ENCODE results near the gene PRKAA1. TPM values are rescaled to one million over a fixed set of nuclear protein-coding genes. Genes with fewer than 3 reads are reported as not detected.

PRKAA1 gene
- total RNA-seq, 1 experiment from 2014 or later: 31.2 TPM

- TF ChIP-seq MYBL2 (CRISPR knock-in tag; IDR thresholded peaks at IDR 0.05) (no peak), GRHL2 (CRISPR knock-in tag; IDR thresholded peaks at IDR 0.05; ENCODE audit: insufficient replicate concordance, severe bottlenecking) (no peak)
Measured at GRCh38 chr5:40799258-40799657, 1.1 kb upstream of the PRKAA1 start (continued).

GRCh38 chr5:40798801-40799210 lies 632 bp upstream of the PRKAA1 start:
- peak overlapping the region; percentile 82 for H3K4me3 Mint-ChIP-seq
- H3K4me1 Mint-ChIP-seq: peaks cover 43% of the 10 kb centered on the region
- peaks cover 7% of the 10 kb centered on the region for H3K36me3 Mint-ChIP-seq
- ChIA-PET CTCF (interaction anchor here (0.6 to 2.0 kb wide), 11 partner anchors 8 to 720 kb away, joined by 3 to 13 read pairs (median 4); no protein-coding TSS in a partner anchor), POLR2A (interaction anchor here (0.6 to 2.0 kb wide), 7 partner anchors 9 to 41 kb away, joined by 3 to 16 read pairs (median 5); no protein-coding TSS in a partner anchor)
- ATAC-seq (peak; percentile 9), DNase-seq (ENCODE audit: low spot score) (no peak)
- H3K27ac Mint-ChIP-seq: peak overlapping the region; percentile 95
- no peak for TF ChIP-seq NFE2L1 (CRISPR knock-in tag; IDR thresholded peaks at IDR 0.05)
- TF ChIP-seq OVOL2 (CRISPR knock-in tag; IDR thresholded peaks at IDR 0.05; ENCODE audit: borderline replicate concordance): no peak
- TF ChIP-seq USF2 (CRISPR knock-in tag; IDR thresholded peaks at IDR 0.05): no peak
- no peak for TF ChIP-seq CBFB (CRISPR knock-in tag; IDR thresholded peaks at IDR 0.05; ENCODE audit: low read depth)
- no peak for TF ChIP-seq ESRRA (CRISPR knock-in tag; IDR thresholded peaks at IDR 0.05; ENCODE audit: borderline replicate concordance)
- TF ChIP-seq TP53 (CRISPR knock-in tag; IDR thresholded peaks at IDR 0.05): no peak
- no peak for TF ChIP-seq NR3C1 (CRISPR knock-in tag; conservative IDR thresholded peaks at IDR 0.05; ENCODE audit: low read depth)
- no peak for TF ChIP-seq ZNF317 (CRISPR knock-in tag; IDR thresholded peaks at IDR 0.05; ENCODE audit: borderline replicate concordance, low read depth)
- TF ChIP-seq ZNF281 (CRISPR knock-in tag; IDR thresholded peaks at IDR 0.05): no peak
- TF ChIP-seq SP1 (CRISPR knock-in tag; conservative IDR thresholded peaks at IDR 0.05): no peak
- TF ChIP-seq RORB (CRISPR knock-in tag; IDR thresholded peaks at IDR 0.05): no peak
- TF ChIP-seq NFYB (CRISPR knock-in tag; conservative IDR thresholded peaks at IDR 0.05; ENCODE audit: low read depth): no peak
- no peaks in the 10 kb centered on the region; the same call in 1 of the 2 replicates for H3K27me3 Mint-ChIP-seq (ENCODE audit: low read depth)
- H3K9me3 Mint-ChIP-seq: no peaks in the 10 kb centered on the region

- POLR2A ChIA-PET: interaction anchor here (0.5 to 2.0 kb wide), 3 partner anchors 11 to 97 kb away, joined by 5 to 9 read pairs (median 7); no protein-coding TSS in a partner anchor
- peaks cover 52% of the 10 kb centered on the region for H3K4me1 Mint-ChIP-seq
- ATAC-seq (peak; percentile 71), DNase-seq (ENCODE audit: low spot score) (peak; percentile 73)
- H3K27me3 Mint-ChIP-seq (ENCODE audit: low read depth): no peaks in the 10 kb centered on the region; the same call in 1 of the 2 replicates
- H3K36me3 Mint-ChIP-seq: peaks cover 7% of the 10 kb centered on the region
- H3K4me3 Mint-ChIP-seq: peak overlapping the region; percentile 86
- H3K27ac Mint-ChIP-seq: peak overlapping the region; percentile 91
- CTCF ChIA-PET: interaction anchor here (0.6 to 2.0 kb wide), 4 partner anchors 26 to 107 kb away, joined by 3 to 13 read pairs (median 5); no protein-coding TSS in a partner anchor
- H3K9me3 Mint-ChIP-seq: no peaks in the 10 kb centered on the region
- TF ChIP-seq NFE2L1 (CRISPR knock-in tag; IDR thresholded peaks at IDR 0.05): no peak
- TF ChIP-seq ZNF263 (CRISPR knock-in tag; IDR thresholded peaks at IDR 0.05; ENCODE audit: low read depth): no peak
- TF ChIP-seq ZNF416 (CRISPR knock-in tag; IDR thresholded peaks at IDR 0.05): no peak
- TF ChIP-seq IRF2 (CRISPR knock-in tag; IDR thresholded peaks at IDR 0.05; ENCODE audit: borderline replicate concordance, low read depth): no peak
- peak; percentile 17; the same call in 1 of the 2 replicates for TF ChIP-seq USF1 (CRISPR knock-in tag; IDR thresholded peaks at IDR 0.05)
- TF ChIP-seq TP53 (CRISPR knock-in tag; IDR thresholded peaks at IDR 0.05): no peak
- TF ChIP-seq ARID4B (CRISPR knock-in tag; IDR thresholded peaks at IDR 0.05; ENCODE audit: borderline replicate concordance): no peak
- peak; percentile 41; the same call in 1 of the 2 replicates for TF ChIP-seq ZNF281 (CRISPR knock-in tag; IDR thresholded peaks at IDR 0.05)
- 0 out of 2 replicates have a peak, but pooled peaks have one; percentile 43 for TF ChIP-seq JUN (CRISPR knock-in tag; IDR thresholded peaks at IDR 0.05)
- TF ChIP-seq RORB (CRISPR knock-in tag; IDR thresholded peaks at IDR 0.05): no peak
Measured at GRCh38 chr5:40797273-40798011, 732 bp downstream of the PRKAA1 start.

Measured in WTC11 (cell line).